ENCODE measurements around the gene NUDT21.
"Not testable (repeated sequence)": the region's sequence is repeated elsewhere in the genome, so short reads cannot be mapped to it uniquely, and the experiment has no call there.

The NUDT21 gene

DNA sequence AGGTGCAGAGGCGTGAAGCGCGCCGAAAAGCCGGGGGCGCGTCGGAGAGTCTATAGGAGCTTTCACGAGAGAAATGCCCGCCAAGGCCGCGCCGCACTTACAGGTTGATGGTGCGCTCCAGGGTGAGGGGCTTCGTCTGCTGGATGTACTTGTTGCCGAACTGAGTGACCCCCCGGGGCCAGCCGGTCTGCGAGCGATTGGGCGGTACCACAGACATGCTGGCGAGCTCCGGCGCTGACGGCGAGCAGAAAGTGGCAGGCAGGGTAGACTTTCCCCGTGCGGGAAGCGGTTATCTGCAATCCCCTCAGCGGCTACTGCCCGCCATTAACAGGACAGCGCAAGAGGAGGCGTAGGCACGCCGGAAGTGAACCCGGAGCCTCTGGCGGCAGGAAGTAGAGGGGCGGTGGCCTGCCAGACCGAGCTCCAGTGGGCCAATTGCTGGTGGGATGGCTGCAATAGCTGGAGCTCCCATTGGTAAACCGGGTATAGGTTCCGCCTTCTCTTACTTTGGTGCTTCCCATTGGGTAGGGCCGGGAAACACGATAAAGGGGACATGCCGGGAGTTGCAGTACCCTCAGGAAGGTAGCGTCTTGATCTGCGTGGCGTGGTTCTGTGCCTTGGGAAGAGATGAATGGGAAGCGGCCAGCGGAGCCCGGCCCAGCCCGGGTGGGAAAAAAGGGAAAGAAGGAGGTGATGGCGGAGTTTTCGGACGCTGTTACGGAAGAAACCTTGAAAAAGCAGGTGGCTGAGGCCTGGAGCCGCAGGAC lies at the start of gene NUDT21, which contains the start of gene OGFOD1:
Gene NUDT21 (minus strand): TSS at position 347 of the 767 bp plus-strand sequence. CDS start 130 bp downstream, at position 217.
Gene OGFOD1 (plus strand): TSS at position 569 of the 767 bp plus-strand sequence. CDS start 59 bp downstream, at position 628.
- DNase-seq, result peak; percentile 95

DNA sequence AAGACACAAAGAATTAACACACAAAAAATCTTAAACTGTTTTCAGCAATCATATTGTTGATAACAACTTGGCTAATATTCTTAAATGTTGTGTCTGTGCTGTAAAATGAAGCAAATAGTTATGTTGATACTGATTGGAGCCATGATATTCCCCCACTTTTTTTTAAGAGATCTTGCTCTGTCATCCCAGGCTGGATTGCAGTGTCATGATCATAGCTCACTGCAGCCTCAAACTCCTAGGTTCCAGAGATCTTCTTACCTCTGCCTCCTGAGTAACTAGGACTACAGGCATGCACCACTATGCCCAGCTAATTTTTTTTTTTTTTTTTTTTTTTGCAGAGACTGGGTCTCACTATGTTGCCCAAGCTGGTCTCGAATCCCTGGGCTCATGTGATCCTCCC lies 42.7 kb upstream of the NUDT21 start:
- DNase-seq, result no peak

GRCh38 chr16:56493126-56493525 lies 42.0 kb upstream of the NUDT21 start:
- DNase-seq, result no peak

DNA sequence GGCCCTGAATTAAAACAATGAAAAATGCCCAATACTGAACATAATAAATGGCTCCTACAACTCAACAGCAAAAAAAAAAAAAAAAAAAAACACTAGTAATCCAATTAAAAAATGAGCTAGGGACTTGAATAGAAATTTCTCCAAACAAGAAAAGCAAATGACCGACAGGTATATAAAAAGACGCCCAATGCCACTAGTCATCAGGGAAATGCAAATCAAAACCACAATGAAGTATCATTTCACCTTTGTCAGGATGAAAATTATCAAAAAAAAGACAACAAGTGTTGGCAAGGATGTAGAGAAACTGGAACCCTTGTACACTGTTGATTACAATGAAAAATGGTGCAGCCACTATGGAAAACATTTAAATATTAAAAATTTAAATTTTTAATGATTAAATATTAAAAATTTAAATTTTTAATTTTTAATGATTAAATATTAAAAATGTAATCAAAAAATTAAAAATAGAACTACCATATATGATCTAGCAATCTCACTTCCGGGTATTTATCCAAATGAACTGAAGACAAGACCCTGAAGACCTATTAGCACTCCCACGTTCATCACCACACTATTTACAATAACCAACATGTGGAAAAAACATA lies 40.6 kb upstream of the NUDT21 start:
- DNase-seq, result no peak

- DNase-seq, result not testable (repeated sequence)
Observed at GRCh38 chr16:56488868-56489267, 37.7 kb upstream of the NUDT21 start.

GRCh38 chr16:56488035-56488434 lies 36.9 kb upstream of the NUDT21 start:
- no peak for DNase-seq

DNA sequence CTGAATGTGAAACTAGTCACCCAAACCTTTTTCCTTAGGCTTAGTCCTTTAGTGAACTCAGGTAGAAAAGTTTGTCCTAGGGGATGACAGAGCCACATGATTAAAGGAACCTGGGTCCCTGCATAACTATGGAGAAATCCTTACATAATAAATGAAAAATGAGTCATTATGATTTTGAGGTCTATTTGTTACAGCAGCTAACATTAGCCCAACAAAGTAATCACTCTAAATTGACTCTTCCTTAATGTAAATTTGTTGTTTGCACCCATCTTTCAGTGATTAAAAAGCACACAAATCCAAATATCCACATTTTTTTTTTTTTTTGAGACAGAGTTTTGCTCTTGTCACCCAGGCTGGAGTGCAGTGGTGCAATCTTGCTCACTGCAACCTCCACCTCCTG lies 32.3 kb upstream of the NUDT21 start:
- DNase-seq, result no peak

GRCh38 chr16:56482683-56483236 lies 31.6 kb upstream of the NUDT21 start:
- no peak for DNase-seq

GRCh38 chr16:56481468-56482122 lies 30.5 kb upstream of the NUDT21 start:
- DNase-seq, result no peak

GRCh38 chr16:56480776-56481467 lies 29.8 kb upstream of the NUDT21 start:
- no peak for DNase-seq

DNA sequence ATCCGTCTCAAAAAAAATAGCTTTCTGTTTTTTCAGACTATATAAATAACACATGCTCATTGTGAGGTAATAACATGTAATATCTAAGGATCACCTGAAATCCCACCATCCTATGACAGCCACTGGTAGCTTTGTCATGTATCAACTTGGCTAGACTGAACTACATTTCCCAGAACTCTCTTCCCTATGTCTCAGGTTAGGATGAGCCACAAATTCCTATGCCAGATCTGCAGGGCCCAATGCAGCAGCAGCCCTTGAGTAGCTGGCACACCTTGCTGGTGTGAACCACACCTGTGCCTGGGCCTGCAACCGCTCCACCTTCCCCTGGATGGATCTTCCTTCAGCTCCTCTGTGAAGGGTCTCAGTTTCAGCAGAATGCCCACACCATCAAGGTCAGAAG lies 28.3 kb upstream of the NUDT21 start:
- DNase-seq, result no peak

DNA sequence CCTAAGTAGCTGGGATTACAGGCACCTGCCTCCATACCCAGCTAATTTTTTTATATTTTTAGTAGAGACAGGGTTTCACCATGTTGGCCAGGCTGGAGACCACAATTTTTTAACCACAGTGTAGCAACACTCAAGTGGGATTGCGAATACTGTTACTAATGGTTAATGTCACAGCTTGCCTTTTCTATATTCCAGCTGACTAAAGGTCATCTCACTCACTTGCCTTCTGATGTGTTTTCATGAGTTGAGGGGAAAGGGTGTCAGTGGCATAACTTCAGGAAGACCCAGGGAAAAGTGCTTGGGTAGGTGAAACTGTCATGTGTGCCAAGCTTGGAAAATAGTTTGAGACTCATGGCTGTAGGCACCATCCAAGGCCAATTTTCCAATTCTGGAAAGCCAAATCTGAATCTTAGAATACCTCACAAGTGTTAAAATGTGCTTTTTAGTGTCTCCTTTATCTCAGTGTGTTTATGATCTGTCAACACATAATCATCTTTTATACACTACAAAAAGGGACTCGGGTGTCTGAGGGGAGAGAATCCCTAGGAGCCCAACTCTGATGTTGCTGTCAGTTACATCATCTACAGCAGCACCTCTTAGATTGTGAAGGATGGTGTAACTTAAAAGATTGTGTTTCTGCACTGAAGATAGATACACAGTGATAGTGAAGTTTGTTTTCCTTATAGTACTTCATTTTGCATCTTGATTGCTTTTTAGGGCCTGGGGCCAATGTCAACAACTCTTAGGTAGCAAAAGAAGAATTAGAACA lies 27.3 kb upstream of the NUDT21 start:
- DNase-seq, result no peak

DNA sequence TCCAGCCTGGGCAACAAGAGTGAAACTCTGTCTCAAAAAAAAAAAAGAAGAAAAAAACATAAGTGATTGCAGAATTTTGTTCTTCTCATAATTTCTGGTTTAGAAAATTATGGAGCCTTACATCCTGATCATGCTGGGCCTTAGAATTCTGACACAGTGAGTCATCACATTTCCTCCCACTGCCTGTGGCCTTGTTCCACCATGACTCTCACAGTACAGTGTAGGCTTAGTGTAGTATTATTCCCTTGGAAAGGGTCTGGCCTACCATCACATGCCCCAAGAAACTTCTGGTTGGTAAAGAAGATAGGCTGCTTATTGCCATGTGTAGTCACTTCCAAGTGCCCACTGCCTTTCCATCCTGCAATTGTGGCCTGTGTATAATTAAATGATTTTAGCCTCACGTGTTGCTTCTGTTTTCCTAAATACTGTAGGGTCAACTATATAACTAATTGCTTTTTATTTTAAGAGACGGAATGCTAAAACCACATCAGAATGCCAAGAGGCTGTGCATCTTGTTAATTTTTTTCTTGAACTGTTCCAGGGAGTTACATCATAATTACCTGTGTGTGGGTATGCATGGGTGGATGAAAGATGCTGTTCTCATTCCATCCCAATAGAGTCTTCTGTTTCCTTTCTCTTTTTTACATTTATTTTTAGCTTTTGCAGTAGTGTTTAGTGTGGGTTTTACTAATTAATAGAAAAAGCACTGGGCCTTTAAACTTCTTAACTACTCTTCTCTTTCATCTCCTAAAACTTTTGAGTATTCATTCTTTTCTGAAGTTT lies 26.2 kb upstream of the NUDT21 start:
- no peak for DNase-seq

DNA sequence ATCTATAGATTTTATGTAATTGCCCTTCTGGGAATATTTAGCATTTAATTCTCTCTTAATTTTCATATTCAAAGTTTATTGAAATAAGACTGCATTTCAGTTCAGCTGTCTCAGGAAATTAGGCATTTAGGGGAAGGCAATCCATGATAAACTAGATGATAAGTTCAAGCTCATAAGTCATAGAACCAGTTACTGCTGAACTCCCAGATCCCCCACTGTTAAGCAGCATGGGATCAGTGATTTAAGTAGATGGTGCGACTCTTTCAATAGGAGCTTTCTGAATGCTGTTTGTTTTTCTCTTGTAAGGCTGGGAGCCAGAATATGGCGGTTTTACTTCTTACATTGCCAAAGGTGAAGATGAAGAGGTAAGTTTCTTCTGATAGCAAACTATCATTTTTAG lies 24.1 kb upstream of the NUDT21 start:
- DNase-seq, result no peak

GRCh38 chr16:56470666-56471065 lies 19.5 kb upstream of the NUDT21 start:
- no peak for DNase-seq

- DNase-seq, result no peak
Observed at GRCh38 chr16:56470232-56470631, 19.1 kb upstream of the NUDT21 start.

- no peak for DNase-seq
Observed at GRCh38 chr16:56469748-56470147, 18.6 kb upstream of the NUDT21 start.

DNA sequence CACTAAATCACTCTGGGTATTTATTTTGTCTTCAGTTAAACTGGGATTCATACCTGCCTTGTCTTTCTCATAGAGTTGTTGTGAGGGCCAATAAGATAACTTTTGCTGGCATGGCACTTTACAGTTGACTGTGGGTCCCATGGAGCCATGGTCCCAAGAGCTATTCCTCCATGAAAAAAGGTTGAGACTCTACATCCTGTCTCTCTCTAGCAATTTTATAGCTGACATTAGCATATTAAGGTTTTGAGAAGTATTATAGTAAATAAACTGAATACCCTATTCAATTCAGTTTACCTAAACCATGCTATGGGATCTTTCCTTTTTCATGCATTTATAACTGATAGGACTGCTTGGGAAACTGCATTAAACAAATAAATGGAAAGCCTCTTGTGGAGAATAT lies 17.7 kb upstream of the NUDT21 start:
- DNase-seq, result no peak

GRCh38 chr16:56466344-56466743 lies 15.2 kb upstream of the NUDT21 start:
- DNase-seq, result no peak

DNA sequence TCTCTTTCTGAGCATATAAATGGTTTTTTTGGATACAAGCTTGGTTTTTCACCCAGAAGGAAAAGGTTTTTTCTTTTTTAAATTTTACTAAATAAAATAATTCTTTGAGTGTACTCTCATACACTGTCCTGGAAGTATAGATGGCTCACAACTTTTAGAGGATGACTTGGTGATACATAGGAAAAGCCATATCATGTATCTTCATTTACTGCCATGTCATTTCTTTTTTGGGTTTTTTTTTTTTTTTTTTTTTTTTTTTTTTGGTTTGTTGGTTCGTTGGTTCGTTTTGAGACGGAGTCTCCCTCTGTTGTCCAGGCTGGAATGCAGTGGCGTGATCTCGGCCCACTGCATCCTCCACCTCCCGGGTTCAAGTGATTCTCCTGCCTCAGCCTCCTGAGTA lies 12.0 kb upstream of the NUDT21 start:
- DNase-seq, result no peak

DNA sequence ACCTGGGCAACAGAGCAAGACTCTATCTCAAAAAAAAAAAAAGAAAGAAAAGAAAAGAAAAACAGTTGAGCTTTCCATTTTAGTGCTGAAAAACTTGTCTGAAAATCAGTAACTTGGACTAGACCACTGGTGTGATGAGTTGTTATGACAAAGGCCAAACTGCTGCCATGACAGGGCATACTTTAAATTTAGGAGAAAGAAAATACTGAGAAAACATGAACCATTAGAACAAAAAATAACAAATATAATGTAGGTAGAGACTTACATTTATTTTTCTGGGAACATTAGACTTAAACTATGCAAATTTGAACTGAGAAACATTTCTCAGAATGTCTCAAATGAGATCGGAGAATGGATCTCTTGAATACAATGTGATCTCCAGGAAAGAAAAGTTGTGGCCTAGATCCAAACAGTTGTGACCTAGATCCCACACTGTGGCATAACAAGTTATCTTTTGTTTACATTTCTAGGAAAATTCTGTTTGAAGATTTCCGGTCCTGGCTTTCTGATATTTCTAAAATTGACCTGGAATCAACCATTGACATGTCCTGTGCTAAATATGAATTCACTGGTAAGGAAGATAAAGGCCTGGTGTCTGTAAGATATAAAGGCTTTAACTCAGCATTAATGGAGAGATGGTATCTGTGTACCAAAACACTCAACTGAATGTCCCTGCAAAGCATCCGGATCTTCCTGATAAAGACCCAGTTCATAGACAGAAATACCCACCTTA lies 11.1 kb upstream of the NUDT21 start:
- no peak for DNase-seq

All from SHP77 treated with DMSO at 0.1 percent for 48 hours (cell line).